ENCODE results near the gene PLXNA2.

GRCh38 chr1:208019257-208019656, 224.9 kb downstream of the PLXNA2 start:
- TF ChIP-seq POLR2AphosphoS5 (IDR thresholded peaks at IDR 0.05; ENCODE audit: low read depth, low read length): no peak
- no peak for TF ChIP-seq TAF1 (IDR thresholded peaks at IDR 0.05; ENCODE audit: borderline replicate concordance, insufficient read depth, low read length)
- TF ChIP-seq SIN3A (IDR thresholded peaks at IDR 0.05; ENCODE audit: borderline replicate concordance, insufficient read depth, low read length): no peak
- TF ChIP-seq REST (IDR thresholded peaks at IDR 0.05; ENCODE audit: insufficient read depth in 1 of 2, low read depth in 2 of 2, low read length in 2 of 2): no peak
